Ishikawa (cell line): Measurements from ENCODE around the gene RET.

Experiments
- EGR1 ChIP-seq: IDR thresholded peaks from 2 replicates; pipeline ENCODE4 v1.6.1; 2012
- REST ChIP-seq: IDR thresholded peaks from 2 replicates; pipeline ENCODE4 v1.6.1; 2012; ENCODE audit warnings: low read depth, mild to moderate bottlenecking
- TCF12 ChIP-seq: IDR thresholded peaks from 2 replicates; pipeline ENCODE4 v1.6.1; 2012; ENCODE audit warnings: low read depth
- ZBTB7A ChIP-seq: IDR thresholded peaks from 2 replicates; pipeline ENCODE4 v1.6.1; 2012; ENCODE audit warnings: low read depth

- TF ChIP-seq REST (no peak), EGR1 (no peak), TCF12 (no peak), ZBTB7A (no peak)
Observed at GRCh38 chr10:43125881-43126731, 49.2 kb downstream of the RET start.
